WTC11 (cell line): Measurements from ENCODE around the gene GIMAP8. TPM values are rescaled to one million over a fixed set of nuclear protein-coding genes. Genes with fewer than 3 reads are reported as not detected.
"Not testable (repeated sequence)": the region's sequence is repeated elsewhere in the genome, so short reads cannot be mapped to it uniquely, and the experiment has no call there.

Experiments used
- ATAC-seq: fragments of 200-7000 bp; cut with Tn5 transposase; 2 replicates; pipeline ENCODE4 v1.10.0; 2021; ENCODE audit warnings: mild to moderate bottlenecking, moderate library complexity
- CTCF ChIA-PET: fragments of 300-600 bp; sonication (Branson Sonifier 250); formaldehyde crosslinking; loops from one replicate; lab custom pipeline; 2021; ENCODE audit warnings: antibody characterized with exemption; lab: Charles Lee
- POLR2A ChIA-PET: fragments of 350-600 bp; sonication (Branson Sonifier 250); formaldehyde crosslinking; loops from one replicate; lab custom pipeline; 2021; ENCODE audit warnings: antibody characterized with exemption; lab: Charles Lee
- DNase-seq: peaks from one replicate; pipeline ENCODE4 v3.0.0; 2021; ENCODE audit warnings: low spot score
- H3K27ac Mint-ChIP-seq: 2 replicates; pipeline ENCODE4 v1.8.0; 2021; ENCODE audit warnings: mixed read lengths
- H3K27me3 Mint-ChIP-seq: 2 replicates; pipeline ENCODE4 v1.8.0; 2021; ENCODE audit warnings: low read depth, mild to moderate bottlenecking, moderate library complexity, mixed read lengths
- H3K36me3 Mint-ChIP-seq: 2 replicates; pipeline ENCODE4 v1.8.0; 2021; ENCODE audit warnings: mixed read lengths
- H3K4me1 Mint-ChIP-seq: 2 replicates; pipeline ENCODE4 v1.8.0; 2022; ENCODE audit warnings: mixed read lengths
- H3K4me3 Mint-ChIP-seq: 2 replicates; pipeline ENCODE4 v1.8.0; 2021; ENCODE audit warnings: mild to moderate bottlenecking, moderate library complexity, mixed read lengths
- H3K9me3 Mint-ChIP-seq: 2 replicates; pipeline ENCODE4 v1.8.0; 2021; ENCODE audit warnings: mixed read lengths
- ARID4B ChIP-seq: sonication (generic); formaldehyde crosslinking; IDR thresholded peaks from 2 replicates; pipeline ENCODE4 v1.8.0; 2023; ENCODE audit warnings: missing genetic modification reagents, mild to moderate bottlenecking, borderline replicate concordance
- CBFB ChIP-seq: sonication (generic); formaldehyde crosslinking; IDR thresholded peaks from 2 replicates; pipeline ENCODE4 v1.8.1; 2022; ENCODE audit warnings: mild to moderate bottlenecking, low read depth, missing genetic modification reagents
- CREB1 ChIP-seq: sonication (generic); formaldehyde crosslinking; IDR thresholded peaks from 2 replicates; pipeline ENCODE4 v1.8.0; 2023; ENCODE audit warnings: mild to moderate bottlenecking, missing genetic modification reagents
- E2F5 ChIP-seq: sonication (generic); formaldehyde crosslinking; IDR thresholded peaks from 2 replicates; pipeline ENCODE4 v1.8.1; 2022; ENCODE audit warnings: mild to moderate bottlenecking, moderate library complexity, missing genetic modification reagents
- EMX1 ChIP-seq: fragments of 250-450 bp; sonication (Bioruptor Pico); IDR thresholded peaks from 2 replicates; pipeline ENCODE4 v1.8.0; 2021; ENCODE audit warnings: mild to moderate bottlenecking
- ETV6 ChIP-seq: sonication (generic); formaldehyde crosslinking; IDR thresholded peaks from 2 replicates; pipeline ENCODE4 v1.8.1; 2022; ENCODE audit warnings: mild to moderate bottlenecking, missing genetic modification reagents
- GTF2I ChIP-seq: fragments of 250-450 bp; sonication (Bioruptor Pico); conservative IDR thresholded peaks from 2 replicates; pipeline ENCODE4 v1.4.0; 2021; ENCODE audit warnings: mild to moderate bottlenecking
- HMGXB4 ChIP-seq: sonication (generic); formaldehyde crosslinking; IDR thresholded peaks from 2 replicates; pipeline ENCODE4 v1.8.1; 2023; ENCODE audit warnings: mild to moderate bottlenecking, moderate library complexity, missing genetic modification reagents
- MAX ChIP-seq: sonication (generic); formaldehyde crosslinking; IDR thresholded peaks from 2 replicates; pipeline ENCODE4 v1.8.0; 2022; ENCODE audit warnings: mild to moderate bottlenecking, missing genetic modification reagents
- NFYB ChIP-seq: sonication (generic); formaldehyde crosslinking; conservative IDR thresholded peaks from 2 replicates; pipeline ENCODE4 v1.8.0; 2022; ENCODE audit warnings: low read depth, missing genetic modification reagents
- NR1H2 ChIP-seq: sonication (generic); formaldehyde crosslinking; IDR thresholded peaks from 2 replicates; pipeline ENCODE4 v1.9.0; 2021; ENCODE audit warnings: mild to moderate bottlenecking, moderate library complexity, missing genetic modification reagents
- SMAD4 ChIP-seq: sonication (generic); formaldehyde crosslinking; IDR thresholded peaks from 2 replicates; pipeline ENCODE4 v1.8.0; 2022; ENCODE audit warnings: mild to moderate bottlenecking, missing genetic modification reagents
- SP1 ChIP-seq: sonication (generic); formaldehyde crosslinking; conservative IDR thresholded peaks from 2 replicates; pipeline ENCODE4 v1.8.1; 2022; ENCODE audit warnings: missing genetic modification reagents
- ZBTB43 ChIP-seq: sonication (generic); formaldehyde crosslinking; IDR thresholded peaks from 2 replicates; pipeline ENCODE4 v1.8.1; 2023; ENCODE audit warnings: mild to moderate bottlenecking, missing genetic modification reagents
- ZNF121 ChIP-seq: sonication (generic); formaldehyde crosslinking; IDR thresholded peaks from 2 replicates; pipeline ENCODE4 v1.8.0; 2023; ENCODE audit warnings: missing genetic modification reagents
- ZNF219 ChIP-seq: sonication (generic); formaldehyde crosslinking; IDR thresholded peaks from 2 replicates; pipeline ENCODE4 v1.8.0; 2023; ENCODE audit warnings: missing genetic modification reagents, mild to moderate bottlenecking, borderline replicate concordance
- ZNF317 ChIP-seq: sonication (generic); formaldehyde crosslinking; IDR thresholded peaks from 2 replicates; pipeline ENCODE4 v1.8.1; 2023; ENCODE audit warnings: low read depth, mild to moderate bottlenecking, moderate library complexity, missing genetic modification reagents, borderline replicate concordance
- ZNF512 ChIP-seq: sonication (generic); formaldehyde crosslinking; IDR thresholded peaks from 2 replicates; pipeline ENCODE4 v1.8.1; 2022; ENCODE audit warnings: missing genetic modification reagents, borderline replicate concordance
- ZSCAN18 ChIP-seq: fragments of 250-450 bp; sonication (Bioruptor Pico); IDR thresholded peaks from 2 replicates; pipeline ENCODE4 v2.1.2; 2022; ENCODE audit warnings: mild to moderate bottlenecking, moderate library complexity
- total RNA-seq: library from RNA; stranded (reverse); gene quantifications from 3 replicates; pipeline ENCODE4 v1.2.3, GENCODE V29; 2021

The GIMAP8 gene
- total RNA-seq, 1 experiment from 2014 or later = 0.09 TPM

GRCh38 chr7:150453892-150454291 lies 3.5 kb downstream of the GIMAP8 start (continued):
- no peak for TF ChIP-seq ARID4B
- no peak for TF ChIP-seq ZNF219 (CRISPR knock-in tag)
- no peak for TF ChIP-seq ETV6 (CRISPR knock-in tag)

GRCh38 chr7:150457064-150457463 lies 6.6 kb downstream of the GIMAP8 start:
- Mint-ChIP-seq H3K36me3 (peaks cover 25% of the 10 kb centered on the region), H3K27me3 (peaks cover 37% of the 10 kb centered on the region), H3K9me3 (peaks cover 68% of the 10 kb centered on the region)
- DNase-seq, POLR2A ChIA-PET, ATAC-seq, H3K27ac Mint-ChIP-seq, CTCF ChIA-PET, H3K4me3 Mint-ChIP-seq, H3K4me1 Mint-ChIP-seq: not testable (repeated sequence)

GRCh38 chr7:150458235-150458634 lies 7.8 kb downstream of the GIMAP8 start:
- TF ChIP-seq SP1 (CRISPR knock-in tag) (no peak), ZBTB43 (CRISPR knock-in tag) (no peak), ZSCAN18 (CRISPR knock-in tag) (no peak), SMAD4 (CRISPR knock-in tag) (no peak), GTF2I (CRISPR knock-in tag) (no peak), ZNF317 (no peak)
- Mint-ChIP-seq H3K4me1 (no peaks in the 10 kb centered on the region), H3K27me3 (peaks cover 45% of the 10 kb centered on the region), H3K4me3 (no peak overlapping the region), H3K9me3 (peaks cover 78% of the 10 kb centered on the region), H3K36me3 (peaks cover 33% of the 10 kb centered on the region), H3K27ac (no peak overlapping the region)
- no peak for DNase-seq
- POLR2A ChIA-PET = no interaction called here
- no peak for ATAC-seq
- CTCF ChIA-PET = interaction anchor here (0.8 kb wide), 1 partner anchor 9 kb away, joined by 3 read pairs; no protein-coding TSS in a partner anchor

- no peaks in the 10 kb centered on the region for H3K4me1 Mint-ChIP-seq
- H3K27me3 Mint-ChIP-seq = peaks cover 45% of the 10 kb centered on the region
- no peak overlapping the region for H3K27ac Mint-ChIP-seq
- peaks cover 81% of the 10 kb centered on the region for H3K9me3 Mint-ChIP-seq
- DNase-seq (no peak), ATAC-seq (no peak)
- peaks cover 34% of the 10 kb centered on the region for H3K36me3 Mint-ChIP-seq
- POLR2A ChIA-PET = no interaction called here
- no peak overlapping the region for H3K4me3 Mint-ChIP-seq
- CTCF ChIA-PET = no interaction called here
- TF ChIP-seq MAX (no peak), CBFB (CRISPR knock-in tag) (no peak), ZNF512 (no peak), NR1H2 (CRISPR knock-in tag) (no peak), E2F5 (CRISPR knock-in tag) (no peak), CREB1 (no peak), NFYB (CRISPR knock-in tag) (no peak), EMX1 (CRISPR knock-in tag) (no peak), ZNF121 (CRISPR knock-in tag) (no peak), ZNF219 (CRISPR knock-in tag) (no peak), HMGXB4 (CRISPR knock-in tag) (no peak)
Measured at GRCh38 chr7:150458756-150459155, 8.3 kb downstream of the GIMAP8 start.
